HFFc6 (cell line): Measurements from ENCODE around the gene SLC23A2. TPM values are rescaled to one million over a fixed set of nuclear protein-coding genes. Genes with fewer than 3 reads are reported as not detected.
A peak's percentile ranks its signal among the peaks of the same experiment; 100 is the strongest.

Experiments used
- DNase-seq: peaks from one replicate; pipeline ENCODE4 v3.0.0-alpha.2; 2018
- H3K27ac Mint-ChIP-seq: 2 replicates; pipeline ENCODE4 v1.8.0; 2020; ENCODE audit warnings: mild to moderate bottlenecking, mixed read lengths
- H3K27me3 Mint-ChIP-seq: 2 replicates; pipeline ENCODE4 v1.8.0; 2021; ENCODE audit warnings: mild to moderate bottlenecking, moderate library complexity, mixed read lengths; ENCODE audit not compliant: insufficient read depth
- H3K36me3 Mint-ChIP-seq: 2 replicates; pipeline ENCODE4 v1.8.0; 2021; ENCODE audit warnings: low read depth, mixed read lengths
- H3K4me1 Mint-ChIP-seq: 2 replicates; pipeline ENCODE4 v1.8.0; 2020; ENCODE audit warnings: low read depth, mixed read lengths
- H3K4me3 Mint-ChIP-seq: 2 replicates; pipeline ENCODE4 v1.8.0; 2020; ENCODE audit warnings: mild to moderate bottlenecking, moderate library complexity, mixed read lengths
- H3K9me3 Mint-ChIP-seq: 2 replicates; pipeline ENCODE4 v1.8.0; 2020; ENCODE audit warnings: mild to moderate bottlenecking, mixed read lengths
- total RNA-seq, 6 experiments: library from RNA; stranded (reverse); fragmentation: NEBNext Ultra II Directional; extraction: Animal tissue kit (Norgen Biotek cat#: 25700); gene quantifications; 2 replicates in 1 of 6; 3 replicates in 5 of 6; pipeline ENCODE4 v1.2.3, GENCODE V29; 2021
- TF ChIP-seq, protein P1 (sequence below): fragments of 200-600 bp; sonication (generic); IDR thresholded peaks from 2 replicates; pipeline ENCODE4 v1.5.0; 2021; ENCODE audit warnings: antibody characterized with exemption, mild to moderate bottlenecking

SLC23A2 gene
- total RNA-seq, 6 experiments from 2014 or later: 12.5 to 17.2 (median 15.7) TPM

GRCh38 chr20:4951299-4951698 is 50.0 kb downstream of the SLC23A2 start:
- Mint-ChIP-seq H3K36me3 (no peaks in the 10 kb centered on the region; the same call in 1 of the 2 replicates), H3K4me3 (peak overlapping the region; percentile 61), H3K9me3 (no peaks in the 10 kb centered on the region), H3K4me1 (peaks cover 42% of the 10 kb centered on the region), H3K27me3 (no peaks in the 10 kb centered on the region), H3K27ac (peak overlapping the region; percentile 85)
- peak; percentile 69 for DNase-seq
- TF ChIP-seq, protein P1, sequence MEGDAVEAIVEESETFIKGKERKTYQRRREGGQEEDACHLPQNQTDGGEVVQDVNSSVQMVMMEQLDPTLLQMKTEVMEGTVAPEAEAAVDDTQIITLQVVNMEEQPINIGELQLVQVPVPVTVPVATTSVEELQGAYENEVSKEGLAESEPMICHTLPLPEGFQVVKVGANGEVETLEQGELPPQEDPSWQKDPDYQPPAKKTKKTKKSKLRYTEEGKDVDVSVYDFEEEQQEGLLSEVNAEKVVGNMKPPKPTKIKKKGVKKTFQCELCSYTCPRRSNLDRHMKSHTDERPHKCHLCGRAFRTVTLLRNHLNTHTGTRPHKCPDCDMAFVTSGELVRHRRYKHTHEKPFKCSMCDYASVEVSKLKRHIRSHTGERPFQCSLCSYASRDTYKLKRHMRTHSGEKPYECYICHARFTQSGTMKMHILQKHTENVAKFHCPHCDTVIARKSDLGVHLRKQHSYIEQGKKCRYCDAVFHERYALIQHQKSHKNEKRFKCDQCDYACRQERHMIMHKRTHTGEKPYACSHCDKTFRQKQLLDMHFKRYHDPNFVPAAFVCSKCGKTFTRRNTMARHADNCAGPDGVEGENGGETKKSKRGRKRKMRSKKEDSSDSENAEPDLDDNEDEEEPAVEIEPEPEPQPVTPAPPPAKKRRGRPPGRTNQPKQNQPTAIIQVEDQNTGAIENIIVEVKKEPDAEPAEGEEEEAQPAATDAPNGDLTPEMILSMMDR: no peak

DNA sequence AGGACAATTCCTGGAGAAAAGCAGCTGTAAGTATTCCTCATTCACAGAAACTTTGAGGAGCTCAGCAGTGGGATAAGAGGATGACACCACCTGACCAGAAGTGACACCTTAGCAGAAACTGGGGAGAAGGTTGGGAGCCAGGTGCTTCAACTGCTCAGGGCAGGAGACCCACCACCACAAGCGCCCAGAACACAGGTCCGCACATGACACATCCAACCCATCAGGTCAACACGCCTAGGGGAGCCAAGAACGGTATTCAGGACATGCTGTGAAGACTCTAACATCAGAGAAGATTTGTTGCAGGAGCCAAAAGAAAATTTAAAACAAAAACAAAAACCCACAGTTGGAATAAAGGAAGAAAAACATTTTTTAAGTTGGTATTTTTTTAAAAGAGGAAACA is 50.5 kb downstream of the SLC23A2 start:
- Mint-ChIP-seq H3K27ac (peak overlapping the region; percentile 85), H3K9me3 (no peaks in the 10 kb centered on the region), H3K36me3 (no peaks in the 10 kb centered on the region; the same call in 1 of the 2 replicates), H3K27me3 (no peaks in the 10 kb centered on the region), H3K4me3 (peak overlapping the region; percentile 61; the same call in 1 of the 2 replicates), H3K4me1 (peaks cover 37% of the 10 kb centered on the region)
- no peak for DNase-seq
- TF ChIP-seq, protein P1: no peak

- TF ChIP-seq, protein P1: no peak
- Mint-ChIP-seq H3K27me3 (no peaks in the 10 kb centered on the region), H3K4me1 (peaks cover 36% of the 10 kb centered on the region), H3K36me3 (no peaks in the 10 kb centered on the region; the same call in 1 of the 2 replicates), H3K4me3 (no peak overlapping the region), H3K27ac (peak overlapping the region; percentile 85; the same call in 1 of the 2 replicates), H3K9me3 (no peaks in the 10 kb centered on the region)
- DNase-seq: no peak
Measured at GRCh38 chr20:4950437-4950836, 50.9 kb downstream of the SLC23A2 start.

DNA sequence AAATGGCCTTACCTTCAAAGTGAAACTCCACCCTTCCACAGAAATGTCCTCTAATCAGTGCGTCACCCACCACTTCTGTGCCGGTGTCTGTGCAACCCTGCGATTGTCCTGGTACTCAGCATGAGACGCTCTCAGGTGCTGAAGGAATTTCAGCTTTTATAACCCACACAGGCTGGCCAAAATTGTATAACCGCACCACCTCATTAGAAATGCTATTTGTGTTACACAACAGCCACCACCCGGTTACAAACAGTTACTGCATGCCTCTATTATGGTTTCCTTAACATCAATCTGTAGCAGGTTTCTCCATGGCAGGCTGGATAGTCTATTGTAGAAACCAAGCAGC is 51.5 kb downstream of the SLC23A2 start:
- TF ChIP-seq, protein P1: no peak
- H3K27ac Mint-ChIP-seq: no peak overlapping the region
- no peaks in the 10 kb centered on the region; the same call in 1 of the 2 replicates for H3K36me3 Mint-ChIP-seq
- H3K9me3 Mint-ChIP-seq: no peaks in the 10 kb centered on the region
- H3K27me3 Mint-ChIP-seq: no peaks in the 10 kb centered on the region
- peaks cover 36% of the 10 kb centered on the region for H3K4me1 Mint-ChIP-seq
- DNase-seq: no peak
- no peak overlapping the region for H3K4me3 Mint-ChIP-seq

DNA sequence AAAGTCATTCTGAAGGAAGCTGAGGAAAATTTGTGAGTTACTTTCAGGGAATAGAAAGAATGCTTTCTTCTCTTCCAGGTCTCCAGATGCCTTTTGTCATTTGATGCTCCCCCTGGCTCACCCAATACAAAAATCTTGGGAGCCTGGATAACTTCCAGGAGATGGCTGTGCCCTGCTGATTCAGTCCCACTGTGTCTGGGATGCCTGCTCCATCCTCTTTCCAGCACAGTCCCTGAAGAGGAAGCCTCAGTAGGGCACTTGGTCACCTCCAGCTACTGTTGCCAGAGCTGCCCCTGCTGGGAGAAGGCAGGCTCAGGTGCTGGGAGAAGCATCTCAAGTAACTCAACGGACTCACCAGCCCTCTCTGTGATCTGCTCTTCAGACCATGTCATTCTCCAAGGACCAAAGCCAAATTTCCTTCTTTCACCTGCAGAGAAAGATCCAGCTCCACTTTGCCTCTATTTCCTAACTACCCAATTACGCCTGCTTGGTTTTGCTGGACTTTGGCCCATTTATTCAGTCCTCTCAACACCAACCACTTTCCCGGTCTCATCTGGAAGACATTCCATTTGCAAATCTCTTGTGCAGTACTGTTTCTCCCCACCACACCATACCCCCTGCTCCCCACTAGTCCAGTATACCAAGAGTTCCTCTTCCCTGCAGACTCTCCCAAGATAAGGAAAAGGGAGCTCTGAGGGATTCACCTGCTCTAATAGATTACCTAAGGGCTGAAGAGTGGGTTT is 53.3 kb downstream of the SLC23A2 start:
- no peak for DNase-seq
- no peaks in the 10 kb centered on the region for H3K27me3 Mint-ChIP-seq
- no peak overlapping the region for H3K4me3 Mint-ChIP-seq

More for the DNA sequence above, 53.3 kb downstream of the SLC23A2 start:
- Mint-ChIP-seq H3K27ac (no peak overlapping the region), H3K9me3 (no peaks in the 10 kb centered on the region), H3K36me3 (no peaks in the 10 kb centered on the region; the same call in 1 of the 2 replicates), H3K4me1 (peaks cover 36% of the 10 kb centered on the region)
- TF ChIP-seq, protein P1: no peak
